Hepatocyte (in vitro differentiated cells): ENCODE results near the gene LGR5.

Experiments used
- EZH2 ChIP-seq: fragments of 200-600 bp; sonication (generic); IDR thresholded peaks from 2 replicates; pipeline ENCODE4 v1.6.1; 2016; ENCODE audit warnings: antibody characterized with exemption, mild to moderate bottlenecking, borderline replicate concordance
- EZH2phosphoT487 ChIP-seq: fragments of 200-600 bp; sonication (generic); IDR thresholded peaks from one replicate; pipeline ENCODE4 v1.6.1; 2018; ENCODE audit warnings: antibody characterized with exemption, mild to moderate bottlenecking, low read depth, moderate library complexity; ENCODE audit not compliant: unreplicated experiment, severe bottlenecking
- TF ChIP-seq, protein P1 (sequence below): fragments of 200-600 bp; sonication (generic); IDR thresholded peaks from 2 replicates; pipeline ENCODE4 v1.5.1; 2016; ENCODE audit warnings: antibody characterized with exemption, mild to moderate bottlenecking; ENCODE audit not compliant: poor library complexity

DNA sequence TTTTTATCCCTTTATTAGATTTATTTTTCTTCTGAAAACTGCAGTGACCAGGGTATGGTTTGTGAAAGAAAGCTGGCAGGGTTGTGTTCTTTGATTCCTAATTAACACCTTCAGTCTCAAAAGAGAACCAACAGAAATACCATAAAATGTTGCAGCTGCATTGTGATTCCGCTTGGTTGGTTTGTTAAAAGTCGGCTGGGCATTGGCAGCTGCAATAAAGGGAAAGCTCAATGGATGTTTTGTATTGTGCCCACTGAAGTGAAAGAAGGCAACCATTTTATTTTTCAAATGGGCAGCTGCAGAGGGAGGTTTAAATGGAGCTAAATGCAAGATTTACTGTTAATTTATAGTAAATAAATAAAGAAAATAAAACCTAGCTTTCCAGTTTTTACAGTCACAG lies 16.7 kb downstream of the LGR5 start:
- TF ChIP-seq, protein P1, sequence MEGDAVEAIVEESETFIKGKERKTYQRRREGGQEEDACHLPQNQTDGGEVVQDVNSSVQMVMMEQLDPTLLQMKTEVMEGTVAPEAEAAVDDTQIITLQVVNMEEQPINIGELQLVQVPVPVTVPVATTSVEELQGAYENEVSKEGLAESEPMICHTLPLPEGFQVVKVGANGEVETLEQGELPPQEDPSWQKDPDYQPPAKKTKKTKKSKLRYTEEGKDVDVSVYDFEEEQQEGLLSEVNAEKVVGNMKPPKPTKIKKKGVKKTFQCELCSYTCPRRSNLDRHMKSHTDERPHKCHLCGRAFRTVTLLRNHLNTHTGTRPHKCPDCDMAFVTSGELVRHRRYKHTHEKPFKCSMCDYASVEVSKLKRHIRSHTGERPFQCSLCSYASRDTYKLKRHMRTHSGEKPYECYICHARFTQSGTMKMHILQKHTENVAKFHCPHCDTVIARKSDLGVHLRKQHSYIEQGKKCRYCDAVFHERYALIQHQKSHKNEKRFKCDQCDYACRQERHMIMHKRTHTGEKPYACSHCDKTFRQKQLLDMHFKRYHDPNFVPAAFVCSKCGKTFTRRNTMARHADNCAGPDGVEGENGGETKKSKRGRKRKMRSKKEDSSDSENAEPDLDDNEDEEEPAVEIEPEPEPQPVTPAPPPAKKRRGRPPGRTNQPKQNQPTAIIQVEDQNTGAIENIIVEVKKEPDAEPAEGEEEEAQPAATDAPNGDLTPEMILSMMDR: no peak
- TF ChIP-seq EZH2 (no peak), EZH2phosphoT487 (no peak)
